Gastrocnemius medialis (tissue), 4 donors: ENCODE measurements around the gene LBHD1.

Experiments
- CTCF ChIP-seq, 5 experiments: fragments of 450-650 bp in 3 of 5; fragments of 200-600 bp in 2 of 5; sonication (generic) in 2 of 5; IDR thresholded peaks in 4 of 5; conservative IDR thresholded peaks in 1 of 5; 1 replicate in 4 of 5; 2 replicates in 1 of 5; pipeline ENCODE4 v1.5.1; 2016 to 2019; ENCODE audit warnings: antibody characterized with exemption in 5 of 5, mild to moderate bottlenecking in 3 of 5, moderate library complexity in 3 of 5
- POLR2A ChIP-seq, 2 donors: fragments of 450-650 bp; IDR thresholded peaks; one replicate each; pipeline ENCODE4 v1.6.1; 2017; ENCODE audit warnings: antibody characterized with exemption in 2 of 2, mild to moderate bottlenecking in 2 of 2, moderate library complexity in 2 of 2

GRCh38 chr11:62705880-62706849 is 34.1 kb upstream of the LBHD1 start:
- TF ChIP-seq CTCF (IDR thresholded peaks at IDR 0.05 in 4 of 5, conservative IDR thresholded peaks at IDR 0.05 in 1 of 5) (no peak), POLR2A (IDR thresholded peaks at IDR 0.05) (peak; percentile 53 to 67)
